Glutamatergic neuron (in vitro differentiated cells): ENCODE results near the gene PSMA2. TPM values are rescaled to one million over a fixed set of nuclear protein-coding genes. Genes with fewer than 3 reads are reported as not detected.

Experiments used
- DNase-seq: peaks from one replicate; pipeline ENCODE4 v3.0.0; 2022
- H3K27ac Mint-ChIP-seq: one replicate; pipeline ENCODE4 v1.8.0; 2020; ENCODE audit warnings: mild to moderate bottlenecking, mixed read lengths, inconsistent platforms; ENCODE audit not compliant: unreplicated experiment
- H3K27me3 Mint-ChIP-seq: one replicate; pipeline ENCODE4 v1.8.0; 2020; ENCODE audit warnings: mild to moderate bottlenecking, moderate library complexity, mixed read lengths, inconsistent platforms; ENCODE audit not compliant: unreplicated experiment
- H3K36me3 Mint-ChIP-seq: one replicate; pipeline ENCODE4 v1.8.0; 2020; ENCODE audit warnings: mild to moderate bottlenecking, mixed read lengths, inconsistent platforms; ENCODE audit not compliant: unreplicated experiment
- H3K4me1 Mint-ChIP-seq: one replicate; pipeline ENCODE4 v1.8.0; 2020; ENCODE audit warnings: mild to moderate bottlenecking, low read depth, mixed read lengths, inconsistent platforms; ENCODE audit not compliant: unreplicated experiment
- H3K4me3 Mint-ChIP-seq: one replicate; pipeline ENCODE4 v1.8.0; 2020; ENCODE audit warnings: mild to moderate bottlenecking, mixed read lengths, inconsistent platforms; ENCODE audit not compliant: unreplicated experiment
- H3K9me3 Mint-ChIP-seq: one replicate; pipeline ENCODE4 v1.8.0; 2020; ENCODE audit warnings: mild to moderate bottlenecking, moderate library complexity, mixed read lengths, inconsistent platforms; ENCODE audit not compliant: unreplicated experiment
- total RNA-seq: library from RNA; stranded (reverse); fragmentation: NEBNext Ultra II Directional; extraction: Animal tissue kit (Norgen Biotek cat#: 25700); gene quantifications from one replicate; pipeline ENCODE4 v1.2.1, GENCODE V29; 2021; ENCODE audit not compliant: unreplicated experiment
- TF ChIP-seq, protein P1 (sequence below): fragments of 200-600 bp; sonication (generic); IDR thresholded peaks from one replicate; pipeline ENCODE4 v1.5.0; 2021; ENCODE audit not compliant: partially characterized antibody, unreplicated experiment

Gene PSMA2
- total RNA-seq, 1 donor from 2014 or later, result 78.4 TPM

DNA sequence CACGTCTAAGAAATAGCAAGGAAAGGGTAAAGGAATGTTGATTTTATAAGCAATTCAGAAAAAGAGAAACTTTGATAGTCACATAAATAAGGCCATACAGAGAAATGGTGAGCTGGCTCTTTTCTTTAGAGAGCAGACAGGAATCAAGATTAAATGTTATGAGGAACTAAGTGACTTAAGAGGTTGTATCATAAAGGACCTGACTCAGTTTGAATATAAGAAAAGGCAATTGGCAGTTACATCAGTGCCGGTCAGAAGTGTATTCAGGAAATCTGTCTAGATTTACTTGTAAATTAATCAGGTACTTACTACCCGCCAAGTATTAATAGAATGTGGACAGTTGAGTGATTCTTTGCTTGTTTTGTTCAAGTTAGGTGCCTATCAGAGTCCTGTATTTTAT is 2.3 kb upstream of the PSMA2 start:
- Mint-ChIP-seq H3K4me1 (no peaks in the 10 kb centered on the region), H3K36me3 (no peaks in the 10 kb centered on the region), H3K4me3 (peak overlapping the region; percentile 55), H3K27me3 (peaks cover 8% of the 10 kb centered on the region), H3K27ac (no peak overlapping the region), H3K9me3 (peaks cover 3% of the 10 kb centered on the region)
- no peak for DNase-seq
- TF ChIP-seq, protein P1, sequence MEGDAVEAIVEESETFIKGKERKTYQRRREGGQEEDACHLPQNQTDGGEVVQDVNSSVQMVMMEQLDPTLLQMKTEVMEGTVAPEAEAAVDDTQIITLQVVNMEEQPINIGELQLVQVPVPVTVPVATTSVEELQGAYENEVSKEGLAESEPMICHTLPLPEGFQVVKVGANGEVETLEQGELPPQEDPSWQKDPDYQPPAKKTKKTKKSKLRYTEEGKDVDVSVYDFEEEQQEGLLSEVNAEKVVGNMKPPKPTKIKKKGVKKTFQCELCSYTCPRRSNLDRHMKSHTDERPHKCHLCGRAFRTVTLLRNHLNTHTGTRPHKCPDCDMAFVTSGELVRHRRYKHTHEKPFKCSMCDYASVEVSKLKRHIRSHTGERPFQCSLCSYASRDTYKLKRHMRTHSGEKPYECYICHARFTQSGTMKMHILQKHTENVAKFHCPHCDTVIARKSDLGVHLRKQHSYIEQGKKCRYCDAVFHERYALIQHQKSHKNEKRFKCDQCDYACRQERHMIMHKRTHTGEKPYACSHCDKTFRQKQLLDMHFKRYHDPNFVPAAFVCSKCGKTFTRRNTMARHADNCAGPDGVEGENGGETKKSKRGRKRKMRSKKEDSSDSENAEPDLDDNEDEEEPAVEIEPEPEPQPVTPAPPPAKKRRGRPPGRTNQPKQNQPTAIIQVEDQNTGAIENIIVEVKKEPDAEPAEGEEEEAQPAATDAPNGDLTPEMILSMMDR, result no peak

DNA sequence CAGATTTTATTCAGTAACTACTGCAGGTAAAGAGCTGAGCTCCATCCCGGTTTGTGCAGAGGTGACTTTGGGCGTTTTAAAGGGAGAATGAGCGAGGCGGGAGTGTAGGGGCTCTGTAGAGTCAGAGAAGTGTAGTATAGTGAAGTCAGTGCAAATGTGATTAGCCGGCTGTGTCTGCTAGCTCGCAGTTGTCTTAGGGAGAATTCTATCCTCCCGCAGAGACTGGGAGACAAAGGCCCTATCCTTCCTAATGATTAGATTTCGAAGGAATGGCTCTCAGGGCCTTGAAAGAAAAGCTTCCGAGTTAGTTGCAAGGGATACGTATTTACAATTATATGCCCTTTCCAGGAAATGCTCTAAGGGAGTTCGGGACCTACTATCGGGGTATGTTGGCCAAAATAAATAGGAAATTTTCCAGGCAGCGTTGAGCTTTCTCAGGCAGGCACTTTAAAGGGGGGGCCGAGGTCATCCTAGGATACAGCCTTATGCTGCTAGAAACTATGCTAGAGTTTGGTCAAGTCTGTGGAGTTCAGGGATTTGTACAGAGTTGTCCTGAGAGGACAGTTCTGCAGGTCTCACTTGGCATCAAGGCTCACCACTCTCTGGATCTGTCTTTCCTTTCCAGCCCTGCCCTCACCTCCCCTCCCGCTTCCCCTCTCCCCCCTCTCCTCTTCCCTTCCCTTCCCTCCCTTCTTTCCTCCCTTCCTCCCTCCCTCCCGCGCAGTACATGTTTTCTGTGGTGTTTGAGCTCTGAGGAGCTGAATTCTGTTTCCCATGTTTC is 1.0 kb upstream of the PSMA2 start:
- Mint-ChIP-seq H3K9me3 (peaks cover 3% of the 10 kb centered on the region), H3K27me3 (peaks cover 8% of the 10 kb centered on the region), H3K27ac (peak overlapping the region; percentile 97)

DNA sequence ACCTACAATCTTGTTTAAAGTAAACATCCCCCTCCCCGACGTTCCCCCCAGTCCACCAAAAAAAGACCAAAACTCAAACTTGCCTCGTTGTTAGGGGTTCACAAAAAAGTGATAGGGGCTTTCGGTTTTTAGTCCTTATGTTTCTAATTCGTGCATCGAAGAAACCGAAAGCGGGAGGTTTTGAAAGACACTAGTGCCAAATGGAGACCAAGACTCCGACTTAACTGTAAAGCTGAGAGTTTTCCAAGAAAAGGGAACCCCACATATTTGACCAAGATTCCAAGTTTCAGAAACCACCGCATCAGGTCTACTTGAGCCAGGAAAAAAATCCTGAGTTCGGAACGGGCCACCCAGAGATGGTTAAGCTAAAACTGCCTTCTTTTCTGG is 534 bp downstream of the PSMA2 start:
- peak overlapping the region; percentile 100 for H3K4me3 Mint-ChIP-seq
- H3K27me3 Mint-ChIP-seq, result peaks cover 8% of the 10 kb centered on the region
- H3K27ac Mint-ChIP-seq, result peak overlapping the region; percentile 97
- TF ChIP-seq, protein P1, result no peak
- no peak for DNase-seq
- no peaks in the 10 kb centered on the region for H3K4me1 Mint-ChIP-seq
- peaks cover 3% of the 10 kb centered on the region for H3K9me3 Mint-ChIP-seq
- no peaks in the 10 kb centered on the region for H3K36me3 Mint-ChIP-seq

More for the DNA sequence above, 1.0 kb upstream of the PSMA2 start:
- H3K4me1 Mint-ChIP-seq, result no peaks in the 10 kb centered on the region
- no peaks in the 10 kb centered on the region for H3K36me3 Mint-ChIP-seq
- peak overlapping the region; percentile 100 for H3K4me3 Mint-ChIP-seq
- TF ChIP-seq, protein P1, result no peak
- peak; percentile 38 for DNase-seq

DNA sequence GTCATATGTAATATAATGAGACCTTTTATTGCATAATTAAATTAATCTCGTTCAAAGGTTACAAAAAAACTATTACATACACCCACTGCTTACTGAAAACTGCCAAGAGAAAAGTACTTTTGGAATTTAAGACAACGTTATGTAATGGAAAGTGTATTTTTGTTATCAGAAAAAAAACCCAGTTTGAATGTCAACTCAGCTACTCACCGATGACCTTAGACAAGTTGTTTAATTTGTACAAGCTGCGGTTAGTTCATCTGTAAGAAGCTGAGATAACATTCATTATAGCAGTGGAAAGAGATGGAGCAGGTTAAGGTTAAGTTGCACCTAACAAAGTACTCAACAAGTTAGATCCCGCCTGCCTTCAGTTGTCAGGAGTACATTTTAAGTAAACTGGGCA is 1.1 kb downstream of the PSMA2 start:
- Mint-ChIP-seq H3K27me3 (peaks cover 8% of the 10 kb centered on the region), H3K4me1 (no peaks in the 10 kb centered on the region), H3K27ac (no peak overlapping the region), H3K4me3 (peak overlapping the region; percentile 100), H3K9me3 (peaks cover 3% of the 10 kb centered on the region), H3K36me3 (no peaks in the 10 kb centered on the region)
- TF ChIP-seq, protein P1, result no peak
- no peak for DNase-seq

DNA sequence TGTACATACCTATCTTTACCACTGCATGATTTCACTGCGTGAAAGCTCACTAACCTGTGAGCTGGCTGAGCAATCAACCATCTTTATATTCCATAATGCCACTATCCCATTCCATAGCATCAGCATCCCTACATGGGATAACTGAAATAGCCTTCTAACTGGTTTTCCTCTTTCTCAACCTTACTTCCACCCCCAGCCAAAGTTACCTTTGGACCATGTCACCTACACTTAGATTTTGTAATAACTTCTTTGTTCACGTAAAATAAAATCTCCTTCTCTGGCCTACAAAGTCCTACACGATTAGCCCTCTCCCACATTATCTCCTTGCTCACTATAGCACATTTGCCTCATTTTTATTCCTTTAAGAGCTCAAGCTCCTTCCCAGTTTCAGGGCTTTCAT is 2.5 kb downstream of the PSMA2 start:
- Mint-ChIP-seq H3K4me1 (no peaks in the 10 kb centered on the region), H3K27me3 (peaks cover 8% of the 10 kb centered on the region), H3K9me3 (peaks cover 3% of the 10 kb centered on the region), H3K4me3 (no peak overlapping the region), H3K27ac (no peak overlapping the region), H3K36me3 (no peaks in the 10 kb centered on the region)
- TF ChIP-seq, protein P1, result no peak
- DNase-seq, result no peak
